OCI-LY1 (cell line): ENCODE results near the gene MKRN3.

Source experiments
- H2AFZ ChIP-seq: fragments of 200-600 bp; sonication (generic), shearing (Covaris generic); 2 replicates; pipeline ENCODE4 v1.6.0; 2014; ENCODE audit warnings: antibody characterized with exemption, mild to moderate bottlenecking, low read length
- H3F3A ChIP-seq: fragments of 200-600 bp; sonication (generic), shearing (Covaris generic); 2 replicates; pipeline ENCODE4 v1.6.0; 2014; ENCODE audit warnings: mild to moderate bottlenecking, antibody characterized with exemption, low read length, moderate library complexity; ENCODE audit not compliant: insufficient read depth
- H3K27ac ChIP-seq: fragments of 200-600 bp; sonication (generic); 2 replicates; pipeline ENCODE4 v1.5.1; 2014; ENCODE audit warnings: low read length, mixed run types, mild to moderate bottlenecking, low read depth; ENCODE audit not compliant: poor library complexity, severe bottlenecking
- H3K27me3 ChIP-seq: fragments of 200-600 bp; sonication (generic); 2 replicates; pipeline ENCODE4 v1.6.0; 2014; ENCODE audit warnings: antibody characterized with exemption, mild to moderate bottlenecking, low read length, moderate library complexity; ENCODE audit not compliant: insufficient read depth
- H3K36me3 ChIP-seq: fragments of 200-600 bp; sonication (generic); 2 replicates; pipeline ENCODE4 v1.6.1; 2014; ENCODE audit warnings: mild to moderate bottlenecking, antibody characterized with exemption, low read length, moderate library complexity, mixed read lengths; ENCODE audit not compliant: insufficient read depth
- H3K4me1 ChIP-seq: fragments of 200-600 bp; sonication (generic); 2 replicates; pipeline ENCODE4 v1.5.1; 2014; ENCODE audit warnings: mild to moderate bottlenecking, low read length, moderate library complexity; ENCODE audit not compliant: insufficient read depth, severe bottlenecking
- H3K4me2 ChIP-seq: fragments of 200-600 bp; sonication (generic), shearing (Covaris generic); 2 replicates; pipeline ENCODE4 v1.6.1; 2014; ENCODE audit warnings: low read length
- H3K4me3 ChIP-seq: fragments of 200-600 bp; sonication (generic); 2 replicates; pipeline ENCODE4 v1.5.1; 2014; ENCODE audit warnings: low read length, low read depth, mild to moderate bottlenecking, mixed read lengths; ENCODE audit not compliant: poor library complexity, severe bottlenecking
- H3K79me2 ChIP-seq: fragments of 200-600 bp; shearing (Covaris generic); 2 replicates; pipeline ENCODE4 v1.6.1; 2016; ENCODE audit warnings: mixed run types, low read length, mixed read lengths; ENCODE audit not compliant: insufficient read depth
- H3K9ac ChIP-seq: fragments of 200-600 bp; sonication (generic), shearing (Covaris generic); 2 replicates; pipeline ENCODE4 v1.6.1; 2014; ENCODE audit warnings: mild to moderate bottlenecking, low read length, mixed read lengths
- H3K9me2 ChIP-seq: fragments of 200-600 bp; sonication (generic), shearing (Covaris generic); 2 replicates; pipeline ENCODE4 v1.6.1; 2014; ENCODE audit warnings: low read depth, mild to moderate bottlenecking, low read length, mixed read lengths
- H3K9me3 ChIP-seq: fragments of 200-600 bp; shearing (Covaris generic); 2 replicates; pipeline ENCODE4 v1.6.1; 2014; ENCODE audit warnings: low read length, mixed read lengths
- H4K20me1 ChIP-seq: fragments of 200-600 bp; sonication (generic), shearing (Covaris generic); 2 replicates; pipeline ENCODE4 v1.6.0; 2016; ENCODE audit warnings: mild to moderate bottlenecking, low read length; ENCODE audit not compliant: insufficient read depth
- EZH2 ChIP-seq: fragments of 200-600 bp; sonication (generic), shearing (Covaris generic); IDR thresholded peaks from 2 replicates; pipeline ENCODE4 v1.8.0; 2017; ENCODE audit warnings: borderline replicate concordance, mixed run types, mild to moderate bottlenecking, antibody characterized with exemption, low read length, moderate library complexity, mixed read lengths
- TF ChIP-seq, protein P1 (sequence below): fragments of 200-600 bp; sonication (generic), shearing (Covaris generic); IDR thresholded peaks from 2 replicates; pipeline ENCODE4 v1.5.1; 2017; ENCODE audit warnings: mild to moderate bottlenecking, antibody characterized with exemption, low read length, moderate library complexity, mixed read lengths

Gene MKRN3

DNA sequence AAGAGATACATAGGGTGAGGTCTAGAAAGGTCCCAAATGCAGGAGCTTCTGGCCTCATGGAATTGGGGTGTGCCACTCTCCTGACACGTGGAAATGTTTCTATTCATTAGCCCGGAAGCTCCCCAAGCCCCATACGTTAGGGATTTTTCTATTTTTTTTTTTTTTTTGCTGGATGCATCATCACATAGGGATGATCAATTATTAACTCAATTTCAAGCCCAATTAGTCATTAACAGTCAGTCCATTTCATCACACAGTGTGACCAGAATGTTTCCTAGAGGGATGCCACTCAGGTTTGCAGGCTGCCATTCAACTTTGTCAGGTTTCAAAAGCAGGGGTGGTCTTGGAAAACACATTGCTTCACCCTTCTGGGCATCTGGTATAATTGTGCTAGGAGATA, 40.7 kb upstream of the MKRN3 start:
- Histone ChIP-seq H3K79me2 (no peaks in the 10 kb centered on the region), H3K4me3 (no peak overlapping the region), H3K4me1 (no peaks in the 10 kb centered on the region), H4K20me1 (no peaks in the 10 kb centered on the region), H3K27me3 (no peaks in the 10 kb centered on the region), H3K36me3 (no peaks in the 10 kb centered on the region), H3K9ac (no peak overlapping the region), H3F3A (no peaks in the 10 kb centered on the region), H3K4me2 (no peak overlapping the region), H2AFZ (no peak overlapping the region), H3K9me2 (no peaks in the 10 kb centered on the region), H3K9me3 (no peaks in the 10 kb centered on the region), H3K27ac (no peak overlapping the region)
- TF ChIP-seq, protein P1, sequence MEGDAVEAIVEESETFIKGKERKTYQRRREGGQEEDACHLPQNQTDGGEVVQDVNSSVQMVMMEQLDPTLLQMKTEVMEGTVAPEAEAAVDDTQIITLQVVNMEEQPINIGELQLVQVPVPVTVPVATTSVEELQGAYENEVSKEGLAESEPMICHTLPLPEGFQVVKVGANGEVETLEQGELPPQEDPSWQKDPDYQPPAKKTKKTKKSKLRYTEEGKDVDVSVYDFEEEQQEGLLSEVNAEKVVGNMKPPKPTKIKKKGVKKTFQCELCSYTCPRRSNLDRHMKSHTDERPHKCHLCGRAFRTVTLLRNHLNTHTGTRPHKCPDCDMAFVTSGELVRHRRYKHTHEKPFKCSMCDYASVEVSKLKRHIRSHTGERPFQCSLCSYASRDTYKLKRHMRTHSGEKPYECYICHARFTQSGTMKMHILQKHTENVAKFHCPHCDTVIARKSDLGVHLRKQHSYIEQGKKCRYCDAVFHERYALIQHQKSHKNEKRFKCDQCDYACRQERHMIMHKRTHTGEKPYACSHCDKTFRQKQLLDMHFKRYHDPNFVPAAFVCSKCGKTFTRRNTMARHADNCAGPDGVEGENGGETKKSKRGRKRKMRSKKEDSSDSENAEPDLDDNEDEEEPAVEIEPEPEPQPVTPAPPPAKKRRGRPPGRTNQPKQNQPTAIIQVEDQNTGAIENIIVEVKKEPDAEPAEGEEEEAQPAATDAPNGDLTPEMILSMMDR, result no peak
- no peak for TF ChIP-seq EZH2

DNA sequence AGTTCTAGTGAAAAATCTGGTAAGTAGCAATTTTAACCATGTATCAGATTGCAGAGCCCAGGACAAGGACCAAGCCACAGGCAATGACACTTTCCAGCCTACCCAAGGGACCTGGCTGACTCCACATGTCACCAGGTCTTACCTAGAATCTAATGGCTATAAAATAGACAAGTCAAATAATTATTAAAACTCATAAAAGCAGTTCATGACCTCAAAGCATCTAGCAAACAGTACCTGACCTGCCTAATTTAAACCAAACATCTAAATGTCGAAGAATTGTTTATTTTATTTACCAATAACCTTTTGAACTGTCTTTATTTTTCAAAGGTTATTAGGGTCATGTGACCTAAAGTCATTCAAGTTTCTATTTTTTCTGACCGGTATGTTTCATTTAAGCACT, 35.6 kb upstream of the MKRN3 start:
- TF ChIP-seq, protein P1, result no peak
- no peak for TF ChIP-seq EZH2
- Histone ChIP-seq H3K79me2 (no peaks in the 10 kb centered on the region), H2AFZ (no peak overlapping the region), H3F3A (no peaks in the 10 kb centered on the region), H3K9ac (no peak overlapping the region), H3K27me3 (no peaks in the 10 kb centered on the region), H3K27ac (no peak overlapping the region), H3K4me1 (no peaks in the 10 kb centered on the region), H4K20me1 (no peaks in the 10 kb centered on the region), H3K36me3 (no peaks in the 10 kb centered on the region), H3K4me2 (no peak overlapping the region), H3K9me3 (no peaks in the 10 kb centered on the region), H3K9me2 (no peaks in the 10 kb centered on the region), H3K4me3 (no peak overlapping the region)

- Histone ChIP-seq H3K27me3 (no peaks in the 10 kb centered on the region), H3K4me3 (no peak overlapping the region), H3K4me1 (no peaks in the 10 kb centered on the region), H3F3A (no peaks in the 10 kb centered on the region), H3K9me3 (no peaks in the 10 kb centered on the region), H3K4me2 (no peak overlapping the region), H2AFZ (no peak overlapping the region), H3K9ac (no peak overlapping the region), H3K36me3 (no peaks in the 10 kb centered on the region), H3K79me2 (no peaks in the 10 kb centered on the region), H4K20me1 (no peaks in the 10 kb centered on the region), H3K27ac (no peak overlapping the region), H3K9me2 (no peaks in the 10 kb centered on the region)
- TF ChIP-seq EZH2, result no peak
Observed at GRCh38 chr15:23532024-23532423, 33.5 kb upstream of the MKRN3 start.

- H3K79me2 ChIP-seq, result no peaks in the 10 kb centered on the region
- no peaks in the 10 kb centered on the region for H3K9me2 ChIP-seq
- no peak overlapping the region for H3K9ac ChIP-seq
- H3K4me2 ChIP-seq, result no peak overlapping the region
- H4K20me1 ChIP-seq, result no peaks in the 10 kb centered on the region
- no peaks in the 10 kb centered on the region for H3K27me3 ChIP-seq
- H3K36me3 ChIP-seq, result no peaks in the 10 kb centered on the region
- H3K4me1 ChIP-seq, result no peaks in the 10 kb centered on the region
- no peak overlapping the region for H3K4me3 ChIP-seq
- H3F3A ChIP-seq, result no peaks in the 10 kb centered on the region
- TF ChIP-seq, protein P1, result no peak
- TF ChIP-seq EZH2, result no peak
- H3K27ac ChIP-seq, result no peak overlapping the region
- H2AFZ ChIP-seq, result no peak overlapping the region
- no peaks in the 10 kb centered on the region for H3K9me3 ChIP-seq
Observed at GRCh38 chr15:23536659-23537058, 28.8 kb upstream of the MKRN3 start.
